Thymus (tissue), 11 donors: ENCODE measurements around the gene MAOA. TPM values are rescaled to one million over a fixed set of nuclear protein-coding genes. Genes with fewer than 3 reads are reported as not detected.
"Not testable (repeated sequence)": the region's sequence is repeated elsewhere in the genome, so short reads cannot be mapped to it uniquely, and the experiment has no call there.

Source experiments
- DNase-seq, 9 donors: peaks; one replicate each; pipeline ENCODE4 v3.0.0-alpha.2; 2013; ENCODE audit warnings: low spot score in 9 of 9, low read depth in 6 of 9, missing footprints in 1 of 9
- H3K27ac ChIP-seq, 2 donors: one replicate each; pipeline ENCODE4 v1.5.1; 2013; ENCODE audit warnings: control low read depth in 1 of 2, low read depth in 1 of 2, low read length in 1 of 2, mild to moderate bottlenecking in 1 of 2, moderate library complexity in 1 of 2
- H3K27me3 ChIP-seq, 2 donors: one replicate each; pipeline ENCODE4 v1.5.1; 2013; ENCODE audit warnings: low read length in 1 of 2; ENCODE audit not compliant: control insufficient read depth in 2 of 2, insufficient read depth in 1 of 2
- H3K36me3 ChIP-seq, 2 donors: one replicate each; pipeline ENCODE4 v1.5.1; 2013; ENCODE audit warnings: low read length in 1 of 2, mild to moderate bottlenecking in 1 of 2, moderate library complexity in 1 of 2; ENCODE audit not compliant: control insufficient read depth in 2 of 2, insufficient read depth in 2 of 2
- H3K4me1 ChIP-seq, 2 donors: one replicate each; pipeline ENCODE4 v1.5.1; 2013; ENCODE audit warnings: low read length in 2 of 2; ENCODE audit not compliant: control insufficient read depth in 2 of 2, insufficient read depth in 2 of 2
- H3K4me3 ChIP-seq, 2 donors: one replicate each; pipeline ENCODE4 v1.5.1; 2013; ENCODE audit warnings: low read length in 2 of 2, control low read depth in 1 of 2, mild to moderate bottlenecking in 1 of 2
- H3K9me3 ChIP-seq, 2 donors: one replicate each; pipeline ENCODE4 v1.5.1; 2013; ENCODE audit warnings: low read length in 1 of 2, mild to moderate bottlenecking in 1 of 2; ENCODE audit not compliant: control insufficient read depth in 2 of 2, insufficient read depth in 1 of 2
- WGBS: extraction: QIAGEN DNeasy Blood & Tissue Kit; methylation state at CpG from one replicate; pipeline ENCODE4 v1.1.7; 2013; 5-methylcytosine and 5-hydroxymethylcytosine counted together
- polyA plus RNA-seq: library from polyadenylated mRNA; stranded (reverse); fragments of 200-250 nt; gene quantifications from one replicate; pipeline ENCODE4 v1.2.3, GENCODE V29; 2013
- total RNA-seq: library from RNA; stranded (reverse); fragments of 120-200 nt; gene quantifications from one replicate; pipeline ENCODE4 v1.2.4, GENCODE V29; 2013
- donor health status: healthy.

Gene MAOA
- total and polyA plus RNA-seq, 2 donors: 0.99 to 51.3 TPM

DNA sequence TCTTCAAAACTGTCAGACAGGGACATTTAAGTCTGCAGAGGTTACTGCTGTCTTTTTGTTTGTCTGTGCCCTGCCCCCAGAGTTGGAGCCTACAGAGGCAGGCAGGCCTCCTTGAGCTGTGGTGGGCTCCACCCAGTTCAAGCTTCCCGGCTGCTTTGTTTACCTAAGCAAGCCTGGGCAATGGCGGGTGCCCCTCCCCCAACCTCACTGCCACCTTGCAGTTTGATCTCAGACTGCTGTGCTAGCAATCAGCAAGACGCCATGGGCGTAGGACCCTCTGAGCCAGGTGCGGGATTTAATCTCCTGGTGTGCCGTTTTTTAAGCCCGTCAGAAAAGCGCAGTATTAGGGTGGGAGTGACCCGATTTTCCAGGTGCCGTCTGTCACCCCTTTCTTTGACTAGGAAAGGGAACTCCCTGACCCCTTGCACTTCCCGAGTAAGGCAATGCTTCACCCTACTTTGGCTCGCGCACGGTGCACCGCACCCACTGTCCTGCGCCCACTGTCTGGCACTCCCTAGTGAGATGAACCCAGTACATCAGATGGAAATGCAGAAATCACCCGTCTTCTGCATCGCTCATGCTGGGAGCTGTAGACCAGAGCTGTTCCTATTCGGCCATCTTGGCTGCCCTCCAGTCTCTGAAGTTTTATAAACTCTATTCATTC lies 20.0 kb downstream of the MAOA start:
- H3K27me3 ChIP-seq, H3K4me1 ChIP-seq, DNase-seq, H3K4me3 ChIP-seq, H3K27ac ChIP-seq, H3K9me3 ChIP-seq, H3K36me3 ChIP-seq: not testable (repeated sequence)
- WGBS: over 99% methylated on average over 17 of the region's 19 CpGs

GRCh38 chrX:43676971-43677572 lies 21.0 kb downstream of the MAOA start:
- no peaks in the 10 kb centered on the region for H3K36me3 ChIP-seq
- no peaks in the 10 kb centered on the region for H3K4me1 ChIP-seq
- DNase-seq: peak in 2 of 9 donors; percentile 4 to 35
- H3K4me3 ChIP-seq: no peak overlapping the region
- no peak overlapping the region for H3K27ac ChIP-seq
- H3K27me3 ChIP-seq: no peaks in the 10 kb centered on the region
- no peaks in the 10 kb centered on the region for H3K9me3 ChIP-seq

GRCh38 chrX:43677993-43678392 lies 21.9 kb downstream of the MAOA start:
- no peak overlapping the region for H3K4me3 ChIP-seq
- no peak for DNase-seq
- H3K27ac ChIP-seq: no peak overlapping the region
- H3K36me3 ChIP-seq: no peaks in the 10 kb centered on the region
- H3K4me1 ChIP-seq: no peaks in the 10 kb centered on the region
- no peaks in the 10 kb centered on the region for H3K9me3 ChIP-seq
- WGBS: 99% methylated on average over 2 of the region's 2 CpGs
- H3K27me3 ChIP-seq: no peaks in the 10 kb centered on the region

DNA sequence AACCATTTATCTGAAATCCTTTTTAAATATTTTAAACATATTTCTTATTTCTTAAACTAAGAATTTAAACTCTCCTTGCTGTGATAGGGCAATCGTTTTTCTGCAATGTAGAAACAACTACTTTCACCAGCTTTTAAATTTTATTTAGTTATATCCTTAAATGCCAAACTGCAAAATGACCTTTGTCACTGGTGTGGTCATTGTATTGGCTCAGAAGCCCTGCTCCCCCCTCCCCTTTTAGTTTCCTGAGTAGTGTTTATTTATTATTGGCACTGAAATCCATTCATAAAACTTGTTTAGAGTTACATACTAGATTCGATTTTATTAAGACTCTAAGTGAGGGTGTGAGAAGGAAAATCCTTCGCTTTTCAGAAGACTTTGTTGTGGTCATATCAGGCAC lies 23.0 kb downstream of the MAOA start:
- 91% methylated on average over 3 of the region's 3 CpGs for WGBS
- Histone ChIP-seq H3K27ac (no peak overlapping the region), H3K4me3 (no peak overlapping the region), H3K27me3 (no peaks in the 10 kb centered on the region), H3K4me1 (no peaks in the 10 kb centered on the region), H3K36me3 (no peaks in the 10 kb centered on the region), H3K9me3 (no peaks in the 10 kb centered on the region)
- no peak for DNase-seq

DNA sequence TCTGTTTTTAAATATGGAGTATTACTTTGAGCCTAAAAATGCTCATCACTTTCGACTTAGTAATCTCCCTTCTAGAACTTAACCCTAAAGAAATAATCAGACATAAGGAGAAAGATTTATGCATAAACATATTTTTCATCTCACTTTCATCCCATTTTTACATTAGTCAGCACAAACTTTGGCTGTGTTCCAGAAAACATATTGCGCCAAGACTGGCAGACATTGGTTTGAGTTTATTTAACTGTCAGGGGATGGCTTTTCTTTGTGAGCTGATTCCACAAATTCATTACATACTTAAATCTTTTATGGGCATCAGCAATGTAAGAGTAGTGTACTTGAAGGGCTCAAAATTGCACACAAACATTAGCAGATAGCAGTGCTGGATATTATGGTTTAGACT lies 23.7 kb downstream of the MAOA start:
- Histone ChIP-seq H3K36me3 (no peaks in the 10 kb centered on the region), H3K27me3 (no peaks in the 10 kb centered on the region), H3K27ac (no peak overlapping the region), H3K4me1 (no peaks in the 10 kb centered on the region), H3K4me3 (no peak overlapping the region), H3K9me3 (no peaks in the 10 kb centered on the region)
- 78% methylated on average over 2 of the region's 2 CpGs for WGBS
- DNase-seq: no peak

GRCh38 chrX:43682726-43683125 lies 26.6 kb downstream of the MAOA start:
- no peak overlapping the region for H3K27ac ChIP-seq
- no peak for DNase-seq
- H3K4me3 ChIP-seq: no peak overlapping the region
- H3K36me3 ChIP-seq: no peaks in the 10 kb centered on the region
- no peaks in the 10 kb centered on the region for H3K27me3 ChIP-seq
- H3K9me3 ChIP-seq: no peaks in the 10 kb centered on the region
- H3K4me1 ChIP-seq: no peaks in the 10 kb centered on the region

DNA sequence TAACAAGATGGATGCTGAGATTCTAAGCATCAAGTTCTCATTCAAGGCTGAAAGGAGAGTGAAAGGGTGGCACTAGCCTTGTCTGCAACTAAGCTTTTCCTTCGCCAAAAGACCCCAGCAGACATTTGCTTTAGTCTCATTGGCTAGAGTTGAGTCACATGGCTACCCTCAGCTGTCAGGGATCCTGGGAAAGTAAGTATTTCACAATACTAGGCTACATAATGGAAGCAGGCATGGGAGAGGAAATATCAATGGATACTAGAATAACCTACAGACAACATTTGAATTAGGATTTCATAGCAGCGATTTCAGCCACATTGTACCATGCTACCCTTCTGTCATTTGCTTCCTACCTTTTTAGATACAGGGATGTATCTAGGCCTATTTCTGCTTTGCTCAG lies 29.1 kb downstream of the MAOA start:
- no peaks in the 10 kb centered on the region for H3K4me1 ChIP-seq
- no peak overlapping the region for H3K4me3 ChIP-seq
- WGBS: 97% methylated on average over 2 of the region's 2 CpGs
- no peaks in the 10 kb centered on the region for H3K27me3 ChIP-seq
- H3K9me3 ChIP-seq: no peaks in the 10 kb centered on the region
- no peaks in the 10 kb centered on the region for H3K36me3 ChIP-seq
- no peak overlapping the region for H3K27ac ChIP-seq
- no peak for DNase-seq

DNA sequence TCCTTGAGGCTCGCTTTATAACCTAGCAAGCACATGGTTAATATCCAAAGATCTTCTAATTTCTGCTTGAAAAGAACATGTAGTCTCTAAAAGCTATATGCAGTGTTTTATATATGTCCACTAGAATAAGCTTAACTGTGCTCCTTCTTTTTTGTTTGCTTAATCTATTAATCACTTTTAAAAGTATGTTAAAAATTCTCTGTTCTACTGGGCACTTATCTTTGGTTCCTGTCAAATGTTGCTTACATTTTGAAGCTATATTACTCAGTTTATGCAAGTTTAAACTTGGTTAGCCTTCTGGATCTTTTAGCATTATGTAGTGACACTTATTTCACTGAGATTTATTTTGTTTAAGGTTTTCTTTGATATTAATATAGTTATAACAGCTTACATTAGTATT lies 32.5 kb downstream of the MAOA start:
- Histone ChIP-seq H3K4me3 (no peak overlapping the region), H3K36me3 (no peaks in the 10 kb centered on the region), H3K9me3 (no peaks in the 10 kb centered on the region), H3K4me1 (no peaks in the 10 kb centered on the region), H3K27ac (no peak overlapping the region), H3K27me3 (no peaks in the 10 kb centered on the region)
- WGBS: 97% methylated on average over 1 of the region's 1 CpG
- DNase-seq: no peak

DNA sequence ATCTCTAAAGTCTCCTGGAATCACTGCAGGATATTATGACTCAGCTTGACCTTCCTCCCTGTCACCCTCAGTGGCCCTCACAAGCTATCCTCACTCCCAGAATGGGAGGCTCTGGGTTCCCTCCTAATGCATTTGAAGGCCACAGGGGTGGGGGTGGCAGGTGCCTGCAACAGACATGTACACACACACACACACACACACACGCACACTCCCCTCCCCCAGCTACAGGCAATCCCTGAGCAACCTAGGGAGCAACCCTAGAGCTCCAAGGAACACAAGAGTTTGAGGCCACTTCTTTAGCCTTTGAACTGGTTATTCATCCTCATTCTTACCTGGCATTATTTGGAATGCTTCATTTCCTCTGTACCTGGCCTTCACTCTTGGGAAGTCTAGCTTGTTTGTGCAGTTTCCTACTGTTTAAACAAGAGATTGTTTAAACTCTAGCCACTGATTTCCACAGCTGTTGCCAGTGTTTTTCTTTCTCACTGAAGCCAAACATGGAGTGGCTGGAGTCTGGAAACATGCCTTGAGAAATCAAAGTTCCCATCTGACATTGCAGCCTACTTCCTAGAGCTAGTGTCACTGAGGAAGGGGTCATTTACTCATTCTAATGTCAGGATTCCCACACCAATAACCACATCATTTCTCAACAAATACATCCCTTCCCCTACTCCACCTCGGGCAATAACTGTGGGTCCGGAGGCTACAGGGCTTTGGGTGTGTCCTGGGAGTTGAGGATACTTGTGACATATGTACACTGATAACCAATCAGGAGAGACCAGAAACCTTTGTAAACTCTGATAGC lies 37.7 kb downstream of the MAOA start:
- Histone ChIP-seq H3K27ac (no peak overlapping the region), H3K9me3 (no peaks in the 10 kb centered on the region), H3K4me3 (no peak overlapping the region), H3K27me3 (no peaks in the 10 kb centered on the region), H3K36me3 (no peaks in the 10 kb centered on the region), H3K4me1 (no peaks in the 10 kb centered on the region)
- DNase-seq: no peak
- WGBS: 83% methylated on average over 3 of the region's 3 CpGs
